HG03108 (cell line): ENCODE measurements around the gene B3GAT1.

Experiments
- ATAC-seq: cut with Tn5 transposase; IDR thresholded peaks from one replicate; pipeline ENCODE4 v1.9.1; 2021; ENCODE audit warnings: moderate library complexity; ENCODE audit not compliant: unreplicated experiment

The B3GAT1 gene

DNA sequence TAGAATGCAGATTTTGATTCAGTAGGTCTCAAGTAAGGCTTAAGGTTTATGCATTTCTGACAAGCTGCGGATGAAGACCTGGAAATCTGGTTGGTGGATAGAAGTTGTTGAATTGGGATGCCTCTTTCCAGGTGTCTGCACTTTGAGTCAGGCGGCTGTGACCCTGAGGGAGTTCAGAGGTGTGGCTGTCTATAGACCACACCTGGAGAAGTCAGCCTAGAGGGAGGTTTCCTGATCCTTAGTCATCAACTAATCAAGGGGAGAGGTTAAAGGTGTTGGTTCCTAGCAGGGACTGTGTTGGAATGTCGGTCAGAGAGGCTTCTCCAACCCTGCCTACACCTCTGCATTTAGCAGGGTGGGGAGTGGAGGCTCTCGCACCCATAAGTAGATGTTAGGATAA lies 72.3 kb downstream of the B3GAT1 start:
- ATAC-seq: no peak

DNA sequence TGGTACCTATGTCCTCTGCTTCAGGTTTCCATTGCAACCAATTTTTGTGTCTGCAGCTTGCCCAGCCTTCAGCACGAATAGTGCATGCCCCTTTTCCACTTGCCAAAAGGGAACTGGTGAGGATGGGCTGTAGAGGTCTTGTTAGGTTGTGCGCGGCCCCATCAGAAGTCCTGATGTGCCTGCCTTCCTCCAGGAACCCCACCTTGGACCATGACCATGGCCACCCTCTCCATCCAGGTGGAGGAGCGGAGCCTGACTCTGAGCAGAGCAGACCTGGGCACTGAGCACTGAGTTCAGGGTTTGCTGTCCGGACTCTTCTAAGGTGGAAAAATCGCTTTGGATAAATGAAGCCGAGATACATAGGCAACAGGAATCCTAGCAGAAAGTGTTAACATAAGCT lies 73.4 kb downstream of the B3GAT1 start:
- ATAC-seq: no peak

DNA sequence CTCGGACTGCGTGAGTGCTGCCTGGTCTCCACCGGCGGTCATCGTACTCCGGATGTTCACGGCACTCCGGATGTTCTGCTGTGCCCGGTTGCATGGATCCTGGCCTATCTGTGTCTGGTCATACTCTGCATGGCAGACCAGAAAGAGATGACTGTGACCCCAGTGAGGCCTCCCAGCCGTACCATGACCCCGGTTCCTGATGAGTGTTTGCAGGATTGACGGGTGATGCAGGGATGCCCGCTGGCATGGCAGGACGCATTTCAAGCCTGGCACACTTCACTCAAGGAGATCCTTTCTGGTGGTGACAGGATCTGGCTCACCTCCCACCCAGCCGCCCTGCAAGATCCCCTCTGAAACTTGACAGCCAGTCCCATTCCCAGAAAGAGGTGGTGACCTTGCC lies 74.0 kb downstream of the B3GAT1 start:
- no peak for ATAC-seq

DNA sequence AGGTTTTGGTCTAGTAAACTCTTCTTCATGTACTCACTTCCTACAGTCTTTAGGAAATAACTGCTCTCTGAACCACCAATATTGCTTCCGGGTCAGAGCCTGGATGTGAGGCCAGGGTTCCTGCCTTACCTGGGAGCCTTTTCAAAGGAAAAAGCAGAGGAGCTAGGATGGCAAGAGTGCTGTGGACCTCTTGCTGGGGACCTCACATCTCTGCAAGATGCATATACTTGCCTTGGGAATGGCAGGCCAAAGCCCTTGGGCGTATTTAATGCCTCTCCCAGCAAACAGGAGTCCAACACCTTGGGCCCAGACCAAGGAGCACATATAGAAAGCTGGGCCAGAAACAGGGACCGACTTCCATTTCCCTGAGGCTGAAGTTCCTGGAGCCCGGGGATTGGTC lies 75.0 kb downstream of the B3GAT1 start:
- no peak for ATAC-seq

DNA sequence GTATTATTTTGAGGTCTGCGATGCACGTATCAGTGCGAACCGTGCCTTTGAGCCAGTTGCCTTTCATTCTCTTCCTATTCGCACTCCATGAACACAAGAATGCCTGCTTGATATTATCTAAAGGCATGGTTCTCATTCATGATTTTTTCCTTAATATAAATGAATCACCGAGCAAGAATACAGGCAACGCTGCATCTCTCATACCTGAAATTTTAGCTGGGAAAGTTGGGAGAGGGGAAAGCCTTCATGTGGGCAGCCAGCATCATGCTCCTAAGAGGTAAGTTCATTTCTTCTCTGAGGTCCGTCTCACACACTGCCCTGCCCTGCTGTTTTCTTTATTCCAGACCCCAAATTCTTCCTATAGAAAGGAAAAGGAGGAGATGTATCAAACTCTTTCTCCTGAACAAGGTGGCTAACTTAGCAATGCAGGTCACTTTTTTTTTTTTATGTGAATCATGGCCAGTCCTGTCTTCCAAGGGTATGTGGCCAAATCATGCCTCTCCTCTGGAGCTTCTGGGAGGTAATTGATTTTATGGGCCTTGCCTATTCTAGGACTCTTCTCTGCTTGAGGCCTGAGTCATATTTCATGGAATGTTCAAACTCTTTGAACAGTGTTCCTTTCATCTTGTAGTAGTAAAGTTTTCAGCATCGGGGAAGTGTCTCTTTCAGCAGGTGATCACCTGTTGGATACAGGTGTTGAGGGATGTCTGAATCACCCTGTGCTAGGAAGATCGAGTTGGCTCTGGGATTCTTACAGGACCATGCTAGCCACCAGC lies 77.1 kb downstream of the B3GAT1 start:
- no peak for ATAC-seq

DNA sequence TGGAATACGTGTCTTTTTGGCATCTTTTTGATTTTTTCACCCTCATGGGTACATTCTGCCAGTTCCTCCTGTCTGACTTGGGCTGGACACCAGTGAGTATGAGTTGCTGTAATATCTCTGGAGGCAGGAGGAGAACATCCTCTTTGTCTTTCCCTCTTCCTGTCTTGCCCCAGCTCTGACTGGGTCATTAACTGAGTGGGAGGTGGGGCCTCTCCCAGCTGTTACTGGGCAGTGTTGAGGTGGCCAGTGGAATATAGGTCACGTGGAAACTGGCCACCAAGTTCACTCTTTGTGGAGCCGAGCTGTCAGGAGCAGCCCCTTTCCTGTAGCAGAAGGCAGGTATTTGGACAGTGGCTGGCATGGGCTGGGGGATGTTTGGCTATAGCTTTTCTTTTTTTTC lies 78.1 kb downstream of the B3GAT1 start:
- ATAC-seq: no peak

DNA sequence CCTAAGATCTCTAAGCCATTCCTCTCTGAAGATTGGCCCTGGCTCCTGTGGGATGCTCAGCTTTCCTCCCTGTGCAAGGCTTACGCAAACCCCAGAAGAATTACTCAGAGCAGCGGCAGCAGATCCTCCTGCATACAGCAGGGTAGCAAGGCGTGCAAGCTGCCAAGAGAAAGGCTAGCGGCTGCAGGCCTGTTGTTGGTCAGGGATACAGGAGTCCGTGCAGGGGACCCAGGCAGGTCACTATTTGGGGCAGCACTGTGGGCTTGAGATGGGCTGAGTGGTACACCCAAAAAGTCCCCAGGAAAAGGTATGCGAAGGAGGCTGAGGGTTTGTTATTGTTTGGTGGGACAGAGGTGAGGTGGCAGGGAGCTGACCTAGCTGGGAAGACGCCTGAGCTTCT lies 78.7 kb downstream of the B3GAT1 start:
- ATAC-seq: no peak

DNA sequence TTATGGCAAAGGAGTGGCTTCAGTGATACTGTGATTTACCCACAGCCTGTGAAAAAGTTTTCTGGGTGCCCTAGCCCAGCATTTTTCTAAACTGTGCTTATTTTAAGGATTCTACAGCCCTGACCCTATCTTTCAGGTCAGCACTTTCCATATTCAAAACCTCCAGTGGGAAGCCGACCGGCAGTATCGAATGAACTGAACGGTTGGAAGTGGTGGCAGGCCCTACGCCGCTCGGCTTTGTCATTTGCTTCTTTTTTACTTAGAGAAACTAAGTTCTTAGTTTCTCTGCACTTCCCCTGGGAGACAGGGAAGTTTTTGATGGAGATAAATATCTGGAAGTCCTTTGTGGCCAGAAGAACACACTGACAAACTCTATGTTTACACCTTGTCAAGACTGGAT lies 79.3 kb downstream of the B3GAT1 start:
- ATAC-seq: no peak

DNA sequence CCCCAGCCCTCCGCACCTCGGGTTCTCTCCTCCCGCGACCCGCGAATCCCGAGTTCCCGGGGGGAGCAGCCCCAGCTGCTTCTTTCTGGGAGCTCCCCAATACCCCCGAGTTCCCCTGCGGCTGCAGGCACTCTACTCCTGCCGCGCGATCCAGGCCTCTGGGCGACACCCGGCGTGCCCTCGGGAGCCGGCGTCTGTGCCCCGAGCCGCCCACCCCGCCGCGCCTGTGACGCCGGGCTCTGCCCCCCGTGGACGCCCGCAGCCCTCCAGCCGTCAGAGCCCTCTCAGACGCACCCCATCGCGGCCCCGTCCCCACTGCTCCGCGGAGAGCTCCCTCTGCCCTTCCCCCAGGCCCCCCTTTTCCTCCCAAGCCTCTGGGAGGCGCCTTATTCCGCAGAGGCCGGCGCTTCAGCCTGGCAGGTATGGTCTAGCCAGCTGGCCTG lies 79.8 kb downstream of the B3GAT1 start:
- ATAC-seq: no peak

DNA sequence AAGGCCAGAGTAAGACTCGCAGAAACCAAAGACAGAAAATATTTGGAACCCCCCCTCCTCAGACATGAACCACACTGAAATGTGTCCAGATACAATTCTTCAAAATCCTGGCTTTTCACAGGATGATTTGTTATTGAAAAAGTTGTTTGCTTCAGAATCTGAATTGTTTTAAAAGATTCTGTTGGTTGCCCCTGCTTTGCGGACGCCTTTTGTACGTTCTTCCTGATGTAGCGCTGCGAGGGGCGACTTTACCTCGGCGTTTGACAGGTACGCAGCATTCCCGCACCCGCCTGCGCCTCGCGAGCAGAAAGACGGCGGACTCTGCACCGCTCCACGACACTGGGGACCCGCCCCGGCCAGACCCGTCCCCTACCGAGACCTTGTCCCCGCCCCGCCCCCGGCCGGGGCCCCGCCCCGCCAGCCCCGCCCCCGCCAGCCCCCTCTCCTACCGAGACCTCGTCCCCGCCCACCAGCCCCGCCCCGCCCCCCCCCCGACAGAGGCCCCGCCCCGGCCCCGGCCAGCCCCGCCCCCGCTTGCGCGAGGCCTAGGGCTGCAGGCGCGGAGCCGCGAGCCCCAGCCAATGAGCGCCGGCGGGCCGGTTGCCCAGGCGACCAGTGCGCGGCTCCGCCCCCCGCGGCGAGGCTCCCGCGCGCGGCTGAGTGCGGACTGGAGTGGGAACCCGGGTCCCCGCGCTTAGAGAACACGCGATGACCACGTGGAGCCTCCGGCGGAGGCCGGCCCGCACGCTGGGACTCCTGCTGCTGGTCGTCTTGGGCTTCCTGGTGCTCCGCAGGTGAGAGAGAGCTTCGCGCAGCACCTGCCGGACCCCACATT lies 80.5 kb downstream of the B3GAT1 start, which contains the start of gene GLB1L2:
Gene GLB1L2, plus strand, starts transcription at position 635 of the 835 bp plus-strand sequence. Its CDS starts 74 bp downstream, at position 709.
- ATAC-seq: no peak

DNA sequence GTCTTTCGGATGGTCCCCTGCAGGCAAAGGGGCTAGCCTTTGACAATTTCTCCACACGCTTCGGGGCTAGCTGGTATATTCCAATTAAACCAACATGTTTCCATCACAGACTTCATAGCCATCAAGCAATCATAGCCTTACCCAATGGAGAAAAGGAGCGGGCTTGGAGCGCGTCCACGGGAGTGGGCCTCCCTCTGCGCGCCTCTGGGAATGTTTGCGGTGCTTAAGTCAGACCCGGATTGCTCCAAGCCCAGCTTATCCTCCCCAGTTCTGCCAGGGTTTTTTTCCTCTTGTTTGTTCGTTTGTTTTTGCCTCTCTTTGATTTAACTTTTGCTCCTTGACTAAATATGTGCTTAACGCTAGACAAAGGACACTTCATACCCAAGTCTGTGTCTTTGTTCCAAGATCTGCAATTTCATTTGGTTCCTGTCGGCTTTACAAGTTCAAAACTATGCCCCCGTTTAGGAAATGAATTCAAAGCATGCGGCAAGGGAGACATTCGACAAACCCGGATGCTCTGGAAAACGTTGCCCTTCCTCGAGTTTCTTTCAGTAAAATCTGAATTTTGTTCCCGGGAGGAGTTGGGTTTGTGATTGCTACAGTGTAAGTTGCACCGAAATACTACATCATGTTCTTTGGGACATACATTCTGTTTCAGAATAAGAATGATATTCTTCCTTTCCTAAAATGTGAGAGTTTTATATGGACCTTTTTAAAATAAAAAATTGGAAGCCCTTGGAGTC lies 81.3 kb downstream of the B3GAT1 start:
- ATAC-seq: no peak
